ENCODE data around the gene KATNB1. TPM values are rescaled to one million over a fixed set of nuclear protein-coding genes. Genes with fewer than 3 reads are reported as not detected.

KATNB1 gene
- total and polyA plus RNA-seq, 2 of the 8 experiments (the other 6 are each of a cell fraction or from before 2014, with no cell fraction given), result 50.2 to 60.4 TPM

DNA sequence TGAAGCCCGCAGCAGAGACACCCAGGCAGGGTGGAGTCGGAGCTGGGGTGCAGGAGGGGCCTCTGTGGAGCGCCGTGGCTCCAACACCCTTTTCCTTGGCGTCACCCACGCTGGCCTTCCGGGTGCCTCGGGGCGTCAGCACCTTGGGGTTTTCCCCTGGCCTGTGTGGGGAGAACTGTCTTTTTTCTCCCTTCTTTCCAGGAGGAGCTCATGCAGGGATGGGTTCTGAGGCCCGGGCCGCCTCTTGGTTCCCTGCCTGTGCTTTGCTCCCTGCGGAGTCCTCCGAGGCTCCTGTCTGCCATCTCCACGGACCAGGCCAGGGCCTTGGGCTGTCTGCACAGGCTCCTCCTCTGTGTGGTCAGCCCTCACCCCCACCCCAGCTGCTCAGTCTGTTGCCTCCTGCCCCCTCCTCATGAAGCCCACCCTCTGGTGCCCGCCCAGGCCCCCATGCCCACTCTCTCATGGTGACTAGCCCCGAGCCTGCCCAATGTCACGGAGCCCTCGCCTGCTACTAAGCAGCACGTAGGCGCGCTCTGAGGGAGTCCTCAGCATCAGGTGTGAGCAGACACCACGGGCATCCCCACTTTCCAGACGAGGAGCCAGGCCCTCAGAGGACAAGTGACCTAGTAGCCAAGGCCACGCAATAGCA lies 5.0 kb downstream of the KATNB1 start (continued):
- TF ChIP-seq EP300 (IDR thresholded peaks at IDR 0.05; ENCODE audit: borderline replicate concordance in 1 of 2, low read depth in 2 of 2, low read length in 2 of 2) (no peak), POLR2AphosphoS5 (IDR thresholded peaks at IDR 0.05; ENCODE audit: low read depth, low read length) (no peak), CTBP2 (IDR thresholded peaks at IDR 0.05; ENCODE audit: borderline replicate concordance, insufficient read depth, insufficient read length, low read length) (no peak), EZH2 (IDR thresholded peaks at IDR 0.05; ENCODE audit: low read depth, low read length, severe bottlenecking) (no peak), SP1 (IDR thresholded peaks at IDR 0.05; ENCODE audit: low read depth, low read length) (no peak)
- TF ChIP-seq, protein P1, sequence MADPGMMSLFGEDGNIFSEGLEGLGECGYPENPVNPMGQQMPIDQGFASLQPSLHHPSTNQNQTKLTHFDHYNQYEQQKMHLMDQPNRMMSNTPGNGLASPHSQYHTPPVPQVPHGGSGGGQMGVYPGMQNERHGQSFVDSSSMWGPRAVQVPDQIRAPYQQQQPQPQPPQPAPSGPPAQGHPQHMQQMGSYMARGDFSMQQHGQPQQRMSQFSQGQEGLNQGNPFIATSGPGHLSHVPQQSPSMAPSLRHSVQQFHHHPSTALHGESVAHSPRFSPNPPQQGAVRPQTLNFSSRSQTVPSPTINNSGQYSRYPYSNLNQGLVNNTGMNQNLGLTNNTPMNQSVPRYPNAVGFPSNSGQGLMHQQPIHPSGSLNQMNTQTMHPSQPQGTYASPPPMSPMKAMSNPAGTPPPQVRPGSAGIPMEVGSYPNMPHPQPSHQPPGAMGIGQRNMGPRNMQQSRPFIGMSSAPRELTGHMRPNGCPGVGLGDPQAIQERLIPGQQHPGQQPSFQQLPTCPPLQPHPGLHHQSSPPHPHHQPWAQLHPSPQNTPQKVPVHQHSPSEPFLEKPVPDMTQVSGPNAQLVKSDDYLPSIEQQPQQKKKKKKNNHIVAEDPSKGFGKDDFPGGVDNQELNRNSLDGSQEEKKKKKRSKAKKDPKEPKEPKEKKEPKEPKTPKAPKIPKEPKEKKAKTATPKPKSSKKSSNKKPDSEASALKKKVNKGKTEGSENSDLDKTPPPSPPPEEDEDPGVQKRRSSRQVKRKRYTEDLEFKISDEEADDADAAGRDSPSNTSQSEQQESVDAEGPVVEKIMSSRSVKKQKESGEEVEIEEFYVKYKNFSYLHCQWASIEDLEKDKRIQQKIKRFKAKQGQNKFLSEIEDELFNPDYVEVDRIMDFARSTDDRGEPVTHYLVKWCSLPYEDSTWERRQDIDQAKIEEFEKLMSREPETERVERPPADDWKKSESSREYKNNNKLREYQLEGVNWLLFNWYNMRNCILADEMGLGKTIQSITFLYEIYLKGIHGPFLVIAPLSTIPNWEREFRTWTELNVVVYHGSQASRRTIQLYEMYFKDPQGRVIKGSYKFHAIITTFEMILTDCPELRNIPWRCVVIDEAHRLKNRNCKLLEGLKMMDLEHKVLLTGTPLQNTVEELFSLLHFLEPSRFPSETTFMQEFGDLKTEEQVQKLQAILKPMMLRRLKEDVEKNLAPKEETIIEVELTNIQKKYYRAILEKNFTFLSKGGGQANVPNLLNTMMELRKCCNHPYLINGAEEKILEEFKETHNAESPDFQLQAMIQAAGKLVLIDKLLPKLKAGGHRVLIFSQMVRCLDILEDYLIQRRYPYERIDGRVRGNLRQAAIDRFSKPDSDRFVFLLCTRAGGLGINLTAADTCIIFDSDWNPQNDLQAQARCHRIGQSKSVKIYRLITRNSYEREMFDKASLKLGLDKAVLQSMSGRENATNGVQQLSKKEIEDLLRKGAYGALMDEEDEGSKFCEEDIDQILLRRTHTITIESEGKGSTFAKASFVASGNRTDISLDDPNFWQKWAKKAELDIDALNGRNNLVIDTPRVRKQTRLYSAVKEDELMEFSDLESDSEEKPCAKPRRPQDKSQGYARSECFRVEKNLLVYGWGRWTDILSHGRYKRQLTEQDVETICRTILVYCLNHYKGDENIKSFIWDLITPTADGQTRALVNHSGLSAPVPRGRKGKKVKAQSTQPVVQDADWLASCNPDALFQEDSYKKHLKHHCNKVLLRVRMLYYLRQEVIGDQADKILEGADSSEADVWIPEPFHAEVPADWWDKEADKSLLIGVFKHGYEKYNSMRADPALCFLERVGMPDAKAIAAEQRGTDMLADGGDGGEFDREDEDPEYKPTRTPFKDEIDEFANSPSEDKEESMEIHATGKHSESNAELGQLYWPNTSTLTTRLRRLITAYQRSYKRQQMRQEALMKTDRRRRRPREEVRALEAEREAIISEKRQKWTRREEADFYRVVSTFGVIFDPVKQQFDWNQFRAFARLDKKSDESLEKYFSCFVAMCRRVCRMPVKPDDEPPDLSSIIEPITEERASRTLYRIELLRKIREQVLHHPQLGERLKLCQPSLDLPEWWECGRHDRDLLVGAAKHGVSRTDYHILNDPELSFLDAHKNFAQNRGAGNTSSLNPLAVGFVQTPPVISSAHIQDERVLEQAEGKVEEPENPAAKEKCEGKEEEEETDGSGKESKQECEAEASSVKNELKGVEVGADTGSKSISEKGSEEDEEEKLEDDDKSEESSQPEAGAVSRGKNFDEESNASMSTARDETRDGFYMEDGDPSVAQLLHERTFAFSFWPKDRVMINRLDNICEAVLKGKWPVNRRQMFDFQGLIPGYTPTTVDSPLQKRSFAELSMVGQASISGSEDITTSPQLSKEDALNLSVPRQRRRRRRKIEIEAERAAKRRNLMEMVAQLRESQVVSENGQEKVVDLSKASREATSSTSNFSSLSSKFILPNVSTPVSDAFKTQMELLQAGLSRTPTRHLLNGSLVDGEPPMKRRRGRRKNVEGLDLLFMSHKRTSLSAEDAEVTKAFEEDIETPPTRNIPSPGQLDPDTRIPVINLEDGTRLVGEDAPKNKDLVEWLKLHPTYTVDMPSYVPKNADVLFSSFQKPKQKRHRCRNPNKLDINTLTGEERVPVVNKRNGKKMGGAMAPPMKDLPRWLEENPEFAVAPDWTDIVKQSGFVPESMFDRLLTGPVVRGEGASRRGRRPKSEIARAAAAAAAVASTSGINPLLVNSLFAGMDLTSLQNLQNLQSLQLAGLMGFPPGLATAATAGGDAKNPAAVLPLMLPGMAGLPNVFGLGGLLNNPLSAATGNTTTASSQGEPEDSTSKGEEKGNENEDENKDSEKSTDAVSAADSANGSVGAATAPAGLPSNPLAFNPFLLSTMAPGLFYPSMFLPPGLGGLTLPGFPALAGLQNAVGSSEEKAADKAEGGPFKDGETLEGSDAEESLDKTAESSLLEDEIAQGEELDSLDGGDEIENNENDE (IDR thresholded peaks at IDR 0.05; ENCODE audit: insufficient replicate concordance, low read length), result no peak

Measured in H1 (cell line).